ENCODE measurements around the gene RERE. TPM values are rescaled to one million over a fixed set of nuclear protein-coding genes. Genes with fewer than 3 reads are reported as not detected.

RERE gene
- total RNA-seq, 4 donors from 2014 or later: 86.4 to 111 (median 103) TPM

DNA sequence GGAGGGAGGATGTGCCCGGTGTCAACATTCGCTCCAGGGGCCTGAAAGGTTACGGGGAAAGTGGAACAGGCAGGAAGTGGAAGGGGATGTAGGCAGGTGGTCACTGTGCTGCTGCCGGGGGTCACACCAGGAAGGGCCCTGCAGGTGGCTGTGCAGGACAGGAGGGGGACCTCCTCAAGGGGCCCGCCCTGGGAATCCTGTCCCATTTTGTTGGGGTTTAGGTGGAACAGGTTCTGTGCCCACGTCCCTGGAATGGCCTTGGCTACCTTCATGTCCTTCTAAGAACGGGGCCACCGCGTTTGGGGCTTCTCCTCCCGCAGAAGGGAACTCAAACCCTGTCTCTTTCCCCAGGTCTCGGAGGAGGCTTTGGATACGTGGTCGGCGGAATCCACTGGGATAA, 487.6 kb downstream of the RERE start:
- TF ChIP-seq EP300 (IDR thresholded peaks at IDR 0.05) (no peak), CTCF (IDR thresholded peaks at IDR 0.05) (no peak), POLR2A (IDR thresholded peaks at IDR 0.05) (no peak)
- Histone ChIP-seq H3K9me3 (no peaks in the 10 kb centered on the region), H3K4me1 (no peaks in the 10 kb centered on the region), H3K4me3 (no peak overlapping the region), H3K27ac (no peak overlapping the region), H3K36me3 (peaks cover 0 to 81% (median 0%) of the 10 kb centered on the region in 3 donors), H3K27me3 (no peaks in the 10 kb centered on the region)
- 89% methylated on average over 14 of the region's 14 CpGs for WGBS, 2 donors
- no peak for DNase-seq (ENCODE audit: low spot score in 2 of 2)

- Histone ChIP-seq H3K36me3 (peaks cover 0 to 84% (median 0%) of the 10 kb centered on the region in 3 donors), H3K9me3 (no peaks in the 10 kb centered on the region), H3K27me3 (no peaks in the 10 kb centered on the region), H3K27ac (no peak overlapping the region), H3K4me1 (no peaks in the 10 kb centered on the region), H3K4me3 (no peak overlapping the region)
- 75 to 77% methylated on average over 11 to 12 of the region's 12 CpGs for WGBS, 2 donors
- no peak for TF ChIP-seq EP300 (IDR thresholded peaks at IDR 0.05)
- no peak for TF ChIP-seq CTCF (IDR thresholded peaks at IDR 0.05)
- no peak for TF ChIP-seq POLR2A (IDR thresholded peaks at IDR 0.05)
- DNase-seq (ENCODE audit: low spot score in 2 of 2): no peak
Observed at GRCh38 chr1:8329439-8329838, 488.0 kb downstream of the RERE start.

GRCh38 chr1:8328271-8328670, 489.2 kb downstream of the RERE start:
- DNase-seq (ENCODE audit: low spot score in 2 of 2): no peak
- TF ChIP-seq EP300 (IDR thresholded peaks at IDR 0.05) (no peak), POLR2A (IDR thresholded peaks at IDR 0.05) (no peak), CTCF (IDR thresholded peaks at IDR 0.05) (no peak)
- peaks cover 0 to 73% (median 0%) of the 10 kb centered on the region in 3 donors for H3K36me3 ChIP-seq
- no peaks in the 10 kb centered on the region for H3K9me3 ChIP-seq
- no peaks in the 10 kb centered on the region for H3K4me1 ChIP-seq
- H3K27ac ChIP-seq: no peak overlapping the region
- no peaks in the 10 kb centered on the region for H3K27me3 ChIP-seq
- WGBS, 2 donors: 94% methylated on average over 18 of the region's 18 CpGs
- no peak overlapping the region for H3K4me3 ChIP-seq

GRCh38 chr1:8326265-8326664, 491.2 kb downstream of the RERE start:
- DNase-seq (ENCODE audit: low spot score in 2 of 2): no peak
- Histone ChIP-seq H3K27me3 (no peaks in the 10 kb centered on the region), H3K36me3 (peaks cover 0 to 57% (median 0%) of the 10 kb centered on the region in 3 donors), H3K4me1 (no peaks in the 10 kb centered on the region), H3K4me3 (no peak overlapping the region), H3K27ac (no peak overlapping the region), H3K9me3 (no peaks in the 10 kb centered on the region)
- WGBS, 2 donors: 94% methylated on average over 13 of the region's 13 CpGs
- TF ChIP-seq EP300 (IDR thresholded peaks at IDR 0.05) (no peak), CTCF (IDR thresholded peaks at IDR 0.05) (no peak), POLR2A (IDR thresholded peaks at IDR 0.05) (no peak)

GRCh38 chr1:8325771-8326170, 491.7 kb downstream of the RERE start:
- Histone ChIP-seq H3K4me1 (no peaks in the 10 kb centered on the region), H3K4me3 (no peak overlapping the region), H3K36me3 (peaks cover 0 to 55% (median 0%) of the 10 kb centered on the region in 3 donors), H3K9me3 (no peaks in the 10 kb centered on the region), H3K27ac (no peak overlapping the region), H3K27me3 (no peaks in the 10 kb centered on the region)
- WGBS, 2 donors: 91 to 97% methylated on average over 14 to 21 of the region's 21 CpGs
- TF ChIP-seq CTCF (IDR thresholded peaks at IDR 0.05) (no peak), EP300 (IDR thresholded peaks at IDR 0.05) (no peak), POLR2A (IDR thresholded peaks at IDR 0.05) (no peak)
- DNase-seq (ENCODE audit: low spot score in 2 of 2): no peak
